Measurements from ENCODE around the gene VLDLR.
"Not testable (repeated sequence)": the region's sequence is repeated elsewhere in the genome, so short reads cannot be mapped to it uniquely, and the experiment has no call there.

The VLDLR gene

GRCh38 chr9:2664174-2665065 lies 42.8 kb downstream of the VLDLR start:
- DNase-seq, result no peak

GRCh38 chr9:2666569-2666968 lies 45.0 kb downstream of the VLDLR start:
- DNase-seq, result no peak

- DNase-seq, result no peak
Observed at GRCh38 chr9:2673161-2673560, 51.6 kb downstream of the VLDLR start.

GRCh38 chr9:2674141-2674824 lies 52.7 kb downstream of the VLDLR start:
- DNase-seq, result no peak

GRCh38 chr9:2675834-2676233 lies 54.2 kb downstream of the VLDLR start:
- no peak for DNase-seq

- DNase-seq, result no peak
Observed at GRCh38 chr9:2676466-2676865, 54.9 kb downstream of the VLDLR start.

GRCh38 chr9:2677915-2678889 lies 56.6 kb downstream of the VLDLR start:
- DNase-seq, result no peak

GRCh38 chr9:2679011-2679410 lies 57.4 kb downstream of the VLDLR start:
- DNase-seq, result no peak

- DNase-seq, result no peak
Observed at GRCh38 chr9:2681981-2682380, 60.4 kb downstream of the VLDLR start.

- DNase-seq, result no peak
Observed at GRCh38 chr9:2686911-2687310, 65.3 kb downstream of the VLDLR start.

GRCh38 chr9:2688636-2689035 lies 67.0 kb downstream of the VLDLR start:
- no peak for DNase-seq

GRCh38 chr9:2691212-2691611 lies 69.6 kb downstream of the VLDLR start:
- no peak for DNase-seq

- DNase-seq, result no peak
Observed at GRCh38 chr9:2691626-2692025, 70.0 kb downstream of the VLDLR start.

GRCh38 chr9:2693056-2693455 lies 71.5 kb downstream of the VLDLR start:
- DNase-seq, result no peak

- no peak for DNase-seq
Observed at GRCh38 chr9:2697492-2697891, 75.9 kb downstream of the VLDLR start.

- no peak for DNase-seq
Observed at GRCh38 chr9:2700398-2700797, 78.8 kb downstream of the VLDLR start.

GRCh38 chr9:2700909-2701550 lies 79.4 kb downstream of the VLDLR start:
- no peak for DNase-seq

- DNase-seq, result no peak
Observed at GRCh38 chr9:2704504-2704903, 82.9 kb downstream of the VLDLR start.

- DNase-seq, result not testable (repeated sequence)
Observed at GRCh38 chr9:2707256-2707655, 85.7 kb downstream of the VLDLR start.

Data from stimulated activated CD4-positive, alpha-beta T cell treated with anti-CD3 and anti-CD28 coated beads, Interleukin-2, amount 100 ng/mL, for 24 hours (primary cell).